Uterus (tissue), 4 donors: ENCODE results near the gene UBXN1. TPM values are rescaled to one million over a fixed set of nuclear protein-coding genes. Genes with fewer than 3 reads are reported as not detected.

Experiments
- DNase-seq, 2 donors: peaks; one replicate each; pipeline ENCODE4 v3.0.0-alpha.2; 2019 to 2020
- H3K27ac ChIP-seq, 2 donors: fragments of 200-600 bp; sonication (generic); 1 replicate in 1 of 2; 2 replicates in 1 of 2; pipeline ENCODE4 v1.5.1; 2016 to 2018
- H3K27me3 ChIP-seq, 2 donors: fragments of 200-600 bp; sonication (generic); one replicate each; pipeline ENCODE4 v1.5.1; 2018 to 2019; ENCODE audit warnings: control low read depth in 1 of 2
- H3K36me3 ChIP-seq, 2 donors: fragments of 200-600 bp; sonication (generic); one replicate each; pipeline ENCODE4 v1.5.1; 2019; ENCODE audit warnings: control low read depth in 1 of 2
- H3K4me1 ChIP-seq, 2 donors: fragments of 200-600 bp; sonication (generic); one replicate each; pipeline ENCODE4 v1.5.1; 2018 to 2019; ENCODE audit warnings: control low read depth in 1 of 2
- H3K4me3 ChIP-seq, 2 donors: fragments of 200-600 bp; sonication (generic); 1 replicate in 1 of 2; 2 replicates in 1 of 2; pipeline ENCODE4 v1.5.1; 2018 to 2019; ENCODE audit warnings: mild to moderate bottlenecking in 1 of 2
- H3K9me3 ChIP-seq, 2 donors: fragments of 200-600 bp; sonication (generic); one replicate each; pipeline ENCODE4 v1.5.1; 2019; ENCODE audit warnings: control low read depth in 1 of 2
- CTCF ChIP-seq, 4 experiments: fragments of 200-600 bp in 2 of 4; fragments of 450-650 bp in 2 of 4; sonication (generic) in 2 of 4; IDR thresholded peaks; one replicate each; pipeline ENCODE4 v1.5.1; 2016 to 2019; ENCODE audit warnings: antibody characterized with exemption in 4 of 4, mild to moderate bottlenecking in 2 of 4, moderate library complexity in 1 of 4
- POLR2A ChIP-seq, 2 donors: fragments of 450-650 bp; IDR thresholded peaks; one replicate each; pipeline ENCODE4 v1.6.1; 2016; ENCODE audit warnings: antibody characterized with exemption in 2 of 2, mild to moderate bottlenecking in 1 of 2, moderate library complexity in 1 of 2
- intact Hi-C: fragments of 100-400 bp; cut with DNase I; formaldehyde crosslinking; loops from one replicate; pipeline ENCODE4 v1.15.1; 2023; ENCODE audit warnings: low total_unique reads
- total RNA-seq, 4 donors: library from RNA; depleted of rRNA in 3 of 4; stranded (reverse); fragments of >200 nt in 3 of 4; gene quantifications; one replicate each; pipeline versions ENCODE4 v1.1.0 to v1.2.4, GENCODE V29; 2014 to 2023
- donor health status: DM: yes; HTN: yes; CAD: no.

UBXN1 gene
- total RNA-seq, 4 donors from 2014 or later, result 55.4 to 276 (median 102) TPM

DNA sequence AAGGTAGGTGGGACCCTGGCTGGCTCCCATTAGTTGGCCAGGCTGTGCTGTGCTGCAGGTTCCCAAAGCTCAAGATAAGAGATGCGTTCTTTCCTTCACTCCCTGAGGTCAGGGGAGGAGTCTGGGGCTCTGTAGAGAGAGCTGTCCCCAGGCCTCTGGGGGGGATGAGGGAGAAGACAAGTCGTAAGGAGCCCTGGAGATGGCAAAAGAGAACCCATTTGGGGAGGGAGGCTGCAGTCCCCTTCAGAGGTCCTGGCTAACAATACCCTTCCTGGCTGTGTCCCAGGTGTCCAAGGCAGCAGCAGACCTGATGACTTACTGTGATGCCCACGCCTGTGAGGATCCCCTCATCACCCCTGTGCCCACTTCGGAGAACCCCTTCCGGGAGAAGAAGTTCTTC is 29.5 kb upstream of the UBXN1 start:
- peak overlapping the region in 1 of 2 donors; percentile 49 for H3K4me3 ChIP-seq
- peaks cover 9 to 22% of the 10 kb centered on the region in 2 donors for H3K4me1 ChIP-seq
- intact Hi-C loops, result no loop called here
- no peak for TF ChIP-seq POLR2A (IDR thresholded peaks at IDR 0.05)
- TF ChIP-seq CTCF (IDR thresholded peaks at IDR 0.05), result no peak
- peak; percentile 39 to 40 for DNase-seq
- peak overlapping the region; percentile 89 to 94 for H3K27ac ChIP-seq
- no peaks in the 10 kb centered on the region for H3K9me3 ChIP-seq
- H3K36me3 ChIP-seq, result no peaks in the 10 kb centered on the region
- no peaks in the 10 kb centered on the region for H3K27me3 ChIP-seq

DNA sequence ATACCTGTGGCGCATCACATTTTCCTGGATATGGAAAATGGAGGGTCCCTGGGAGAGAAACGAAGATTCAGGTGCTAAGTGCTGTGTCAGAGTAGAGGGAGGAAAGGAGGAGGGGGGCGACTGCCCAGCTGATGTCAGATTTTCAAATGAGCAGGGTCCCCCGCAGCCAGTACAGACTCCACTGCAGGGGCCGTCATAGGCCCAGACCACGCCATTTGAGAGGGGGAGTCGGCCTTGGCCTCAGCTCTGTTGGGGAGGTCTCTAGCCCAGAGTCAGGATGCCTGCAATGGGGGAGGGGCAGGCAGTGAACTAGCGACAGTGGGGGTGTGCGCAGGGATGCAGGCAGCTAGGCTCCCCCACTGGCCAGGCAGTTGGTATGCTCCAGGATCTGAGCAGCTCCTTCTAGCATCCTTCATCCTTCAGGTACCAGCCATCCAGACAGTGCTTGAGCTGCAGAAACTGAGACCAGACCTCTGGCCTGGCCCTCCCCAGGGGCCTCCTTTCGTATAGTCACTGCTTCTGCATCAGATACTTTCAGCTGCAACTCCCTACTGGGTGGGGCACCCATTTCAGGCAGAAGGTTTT is 28.5 kb upstream of the UBXN1 start, which contains the start of the genes BSCL2 and GNG3:
TSS of gene BSCL2 (minus strand) at position 148 of the 585 bp plus-strand sequence. CDS start 229 bp downstream, outside the sequence.
TSS of gene GNG3 (plus strand) at position 400 of the 585 bp plus-strand sequence. CDS start 620 bp downstream, outside the sequence.
- Histone ChIP-seq H3K9me3 (no peaks in the 10 kb centered on the region), H3K4me1 (peaks cover 9 to 22% of the 10 kb centered on the region in 2 donors), H3K27me3 (no peaks in the 10 kb centered on the region), H3K36me3 (no peaks in the 10 kb centered on the region), H3K27ac (peak within 1 kb of the TSS; percentile 89 to 94), H3K4me3 (peak within 1 kb of the TSS; percentile 47 to 71)
- no peak for DNase-seq
- TF ChIP-seq CTCF (IDR thresholded peaks at IDR 0.05) (no peak), POLR2A (IDR thresholded peaks at IDR 0.05) (no peak)
- intact Hi-C loops, result no loop called here

- Histone ChIP-seq H3K4me1 (peaks cover 9 to 22% of the 10 kb centered on the region in 2 donors), H3K36me3 (no peaks in the 10 kb centered on the region), H3K27me3 (no peaks in the 10 kb centered on the region), H3K9me3 (no peaks in the 10 kb centered on the region), H3K4me3 (peak overlapping the region; percentile 47 to 71), H3K27ac (peak overlapping the region; percentile 72 to 78)
- no peak for TF ChIP-seq CTCF (IDR thresholded peaks at IDR 0.05)
- TF ChIP-seq POLR2A (IDR thresholded peaks at IDR 0.05), result no peak
- intact Hi-C loops, result no loop called here
- DNase-seq, result peak in 1 of 2 donors; percentile 37
Observed at GRCh38 chr11:62706850-62707247, 28.0 kb upstream of the UBXN1 start.

DNA sequence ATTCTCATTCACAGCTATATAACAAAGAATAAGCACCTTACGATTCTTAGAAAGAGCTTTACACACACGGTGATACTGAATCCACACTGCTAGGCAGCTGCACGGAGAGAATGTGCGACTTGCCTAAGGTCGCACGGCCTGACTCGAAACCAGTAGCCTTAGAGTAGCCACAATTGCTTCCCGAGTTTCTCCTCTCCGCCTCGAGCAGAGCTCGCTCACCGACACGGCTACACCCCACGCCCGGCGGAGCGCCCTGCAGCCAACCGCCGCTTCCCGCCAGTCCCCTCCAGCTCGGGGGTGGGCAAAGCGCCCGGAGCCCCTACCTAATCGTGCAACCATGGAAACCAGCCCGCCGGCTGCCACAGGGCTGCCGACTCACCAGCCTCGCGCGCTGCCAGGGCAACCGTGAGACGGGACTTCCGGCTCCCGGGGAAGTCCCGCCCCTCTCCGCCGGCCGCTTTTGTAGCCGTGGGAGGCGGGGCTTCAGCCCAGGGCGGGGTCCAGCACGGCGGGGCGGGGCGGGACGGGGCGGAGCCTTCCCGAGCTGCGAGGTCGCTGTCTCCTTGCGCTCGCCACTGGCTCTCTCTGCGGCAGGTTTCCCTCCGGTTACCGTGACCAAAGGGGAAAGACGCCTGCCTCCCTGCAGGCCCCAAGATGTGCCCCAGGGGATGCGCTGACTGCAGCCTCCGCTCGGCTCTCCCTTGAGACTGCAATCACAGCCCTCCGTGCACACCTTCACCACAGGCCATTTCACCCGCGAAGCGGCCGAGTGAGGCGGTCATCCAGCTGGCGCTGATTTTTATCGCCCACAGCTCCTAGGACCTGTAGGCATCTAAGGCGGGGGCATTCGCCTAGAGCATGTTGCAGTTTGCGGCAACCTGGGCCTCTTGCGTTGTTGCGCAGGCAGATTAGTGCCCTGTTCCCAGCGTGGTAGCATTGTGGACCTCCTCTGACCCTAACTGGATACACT is 27.3 kb upstream of the UBXN1 start:
- Histone ChIP-seq H3K4me1 (peaks cover 9 to 22% of the 10 kb centered on the region in 2 donors), H3K4me3 (peak overlapping the region; percentile 47 to 71), H3K27me3 (no peaks in the 10 kb centered on the region), H3K9me3 (no peaks in the 10 kb centered on the region), H3K27ac (peak overlapping the region; percentile 72 to 78), H3K36me3 (no peaks in the 10 kb centered on the region)
- peak; percentile 95 to 96 for DNase-seq
- intact Hi-C loops, result no loop called here
- TF ChIP-seq POLR2A (IDR thresholded peaks at IDR 0.05) (peak in 1 of 2 donors; percentile 57), CTCF (IDR thresholded peaks at IDR 0.05) (no peak)
